Esophagus squamous epithelium (tissue), 5 donors: ENCODE measurements around the gene PDE7B. TPM values are rescaled to one million over a fixed set of nuclear protein-coding genes. Genes with fewer than 3 reads are reported as not detected.

Experiments used
- DNase-seq: peaks from one replicate; lab custom pipeline; 2025; lab: John Stamatoyannopoulos, UW
- H3K27ac ChIP-seq, 4 donors: fragments of 200-600 bp; sonication (generic); one replicate each; pipeline ENCODE4 v1.5.1; 2016 to 2019; ENCODE audit warnings: mild to moderate bottlenecking in 1 of 4
- H3K27me3 ChIP-seq, 4 donors: fragments of 200-600 bp; sonication (generic); 1 replicate in 3 of 4; 2 replicates in 1 of 4; pipeline versions ENCODE4 v1.5.1 to v1.6.0; 2017 to 2021; ENCODE audit warnings: antibody characterized with exemption in 1 of 4
- H3K36me3 ChIP-seq, 3 donors: fragments of 200-600 bp; sonication (generic); one replicate each; pipeline ENCODE4 v1.5.1; 2016 to 2019
- H3K4me1 ChIP-seq, 3 donors: fragments of 200-600 bp; sonication (generic); one replicate each; pipeline ENCODE4 v1.5.1; 2017 to 2019
- H3K4me3 ChIP-seq, 4 donors: fragments of 200-600 bp; sonication (generic); 1 replicate in 3 of 4; 2 replicates in 1 of 4; pipeline ENCODE4 v1.5.1; 2016 to 2019; ENCODE audit warnings: mild to moderate bottlenecking in 2 of 4, moderate library complexity in 1 of 4
- H3K9me3 ChIP-seq, 3 donors: fragments of 200-600 bp; sonication (generic); one replicate each; pipeline ENCODE4 v1.5.1; 2016 to 2019
- POLR2A ChIP-seq, 4 donors: fragments of 450-650 bp; IDR thresholded peaks; one replicate each; pipeline ENCODE4 v1.6.1; 2017; ENCODE audit warnings: antibody characterized with exemption in 4 of 4, mild to moderate bottlenecking in 4 of 4, moderate library complexity in 3 of 4
- WGBS, 2 donors: methylation state at CpG; one replicate each; pipeline ENCODE4 v1.1.5; 2018; 5-methylcytosine and 5-hydroxymethylcytosine counted together
- intact Hi-C: fragments of 100-400 bp; cut with DNase I; formaldehyde crosslinking; loops from one replicate; pipeline ENCODE4 v1.15.0; 2022
- total RNA-seq, 4 donors: library from RNA; depleted of rRNA; stranded (reverse); fragments of >200 nt; gene quantifications; one replicate each; pipeline ENCODE4 v1.1.0, GENCODE V29; 2016
- TF ChIP-seq, protein P1 (sequence below), 6 experiments: fragments of 450-650 bp in 4 of 6; fragments of 200-600 bp in 2 of 6; sonication (generic) in 2 of 6; IDR thresholded peaks; one replicate each; pipeline ENCODE4 v1.5.1; 2016 to 2019; ENCODE audit warnings: antibody characterized with exemption in 6 of 6, mild to moderate bottlenecking in 4 of 6, moderate library complexity in 4 of 6
- donor health status: DM: yes; HTN: yes; CAD: no.

The PDE7B gene
- total RNA-seq, 4 donors from 2014 or later = 0.08 to 6.1 (median 0.47) TPM

DNA sequence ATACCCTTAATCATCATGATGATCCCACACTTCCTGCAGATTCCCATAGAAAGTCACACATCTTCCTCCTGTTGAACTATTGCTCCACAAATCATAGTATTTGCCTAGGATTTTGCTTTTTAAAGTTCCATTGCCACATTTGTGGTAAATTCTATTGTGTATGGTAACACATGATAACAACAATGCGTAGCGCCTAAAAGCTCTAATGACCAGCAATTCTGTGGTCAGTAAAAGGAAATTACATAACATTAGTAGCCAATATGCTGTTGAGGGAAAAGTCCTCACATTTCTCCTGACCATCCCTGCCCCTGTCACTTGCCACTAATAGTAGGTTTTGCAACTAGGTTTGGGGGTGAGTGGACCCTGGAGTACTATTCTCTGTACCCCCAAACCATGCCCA lies 31.8 kb upstream of the PDE7B start:
- intact Hi-C loops = no loop called here
- Histone ChIP-seq H3K9me3 (no peaks in the 10 kb centered on the region), H3K36me3 (no peaks in the 10 kb centered on the region), H3K27ac (no peak overlapping the region), H3K27me3 (no peaks in the 10 kb centered on the region), H3K4me1 (no peaks in the 10 kb centered on the region), H3K4me3 (no peak overlapping the region)
- TF ChIP-seq POLR2A (IDR thresholded peaks at IDR 0.05) = no peak
- TF ChIP-seq, protein P1, sequence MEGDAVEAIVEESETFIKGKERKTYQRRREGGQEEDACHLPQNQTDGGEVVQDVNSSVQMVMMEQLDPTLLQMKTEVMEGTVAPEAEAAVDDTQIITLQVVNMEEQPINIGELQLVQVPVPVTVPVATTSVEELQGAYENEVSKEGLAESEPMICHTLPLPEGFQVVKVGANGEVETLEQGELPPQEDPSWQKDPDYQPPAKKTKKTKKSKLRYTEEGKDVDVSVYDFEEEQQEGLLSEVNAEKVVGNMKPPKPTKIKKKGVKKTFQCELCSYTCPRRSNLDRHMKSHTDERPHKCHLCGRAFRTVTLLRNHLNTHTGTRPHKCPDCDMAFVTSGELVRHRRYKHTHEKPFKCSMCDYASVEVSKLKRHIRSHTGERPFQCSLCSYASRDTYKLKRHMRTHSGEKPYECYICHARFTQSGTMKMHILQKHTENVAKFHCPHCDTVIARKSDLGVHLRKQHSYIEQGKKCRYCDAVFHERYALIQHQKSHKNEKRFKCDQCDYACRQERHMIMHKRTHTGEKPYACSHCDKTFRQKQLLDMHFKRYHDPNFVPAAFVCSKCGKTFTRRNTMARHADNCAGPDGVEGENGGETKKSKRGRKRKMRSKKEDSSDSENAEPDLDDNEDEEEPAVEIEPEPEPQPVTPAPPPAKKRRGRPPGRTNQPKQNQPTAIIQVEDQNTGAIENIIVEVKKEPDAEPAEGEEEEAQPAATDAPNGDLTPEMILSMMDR (IDR thresholded peaks at IDR 0.05) = no peak
- DNase-seq = no peak
- WGBS, 2 donors = 90 to 94% methylated on average over 2 of the region's 2 CpGs

DNA sequence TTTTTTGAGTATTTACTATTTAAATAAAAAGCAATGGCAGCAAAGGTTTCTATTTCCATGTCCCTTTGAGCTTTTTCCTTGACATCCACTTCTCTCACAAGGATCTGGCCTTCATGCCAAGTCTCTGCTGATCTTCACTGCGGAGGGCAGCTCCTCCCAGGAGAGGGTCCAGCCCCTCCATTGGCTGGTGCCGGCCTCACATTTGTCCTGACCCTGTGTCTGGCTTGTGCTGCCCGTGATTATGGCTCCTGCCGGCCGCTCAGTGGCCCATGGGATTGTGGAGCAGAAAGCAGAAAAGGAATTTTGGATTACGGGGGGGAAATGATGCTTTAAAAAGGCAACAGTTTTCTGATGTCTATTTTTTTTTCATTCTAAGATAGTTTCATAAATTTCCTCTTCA lies 31.2 kb upstream of the PDE7B start:
- H3K4me3 ChIP-seq = no peak overlapping the region
- H3K27me3 ChIP-seq = no peaks in the 10 kb centered on the region
- DNase-seq = no peak
- no peak overlapping the region for H3K27ac ChIP-seq
- intact Hi-C loops = no loop called here
- 73 to 86% methylated on average over 5 to 6 of the region's 6 CpGs for WGBS, 2 donors
- H3K9me3 ChIP-seq = no peaks in the 10 kb centered on the region
- no peaks in the 10 kb centered on the region for H3K36me3 ChIP-seq
- TF ChIP-seq, protein P1 (IDR thresholded peaks at IDR 0.05) = no peak
- no peak for TF ChIP-seq POLR2A (IDR thresholded peaks at IDR 0.05)
- H3K4me1 ChIP-seq = no peaks in the 10 kb centered on the region

DNA sequence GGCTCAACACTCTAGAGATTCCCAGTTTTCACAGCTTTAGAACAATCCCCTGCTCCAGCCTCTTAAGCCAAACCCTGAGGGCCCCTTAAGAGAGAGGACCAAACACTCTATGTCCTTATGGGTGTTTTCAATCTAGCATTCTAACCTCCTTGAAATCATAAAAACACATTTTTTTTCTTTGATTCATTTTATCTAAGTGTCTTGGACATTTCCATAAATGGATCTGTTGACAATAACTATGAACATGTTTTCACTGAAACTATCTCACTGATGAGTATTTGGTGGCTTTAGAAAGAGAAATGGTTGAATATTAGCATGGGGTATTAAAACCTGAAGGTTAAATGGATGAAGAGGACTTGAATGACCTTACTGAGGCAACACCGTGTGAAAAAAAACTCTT lies 27.6 kb upstream of the PDE7B start:
- no peaks in the 10 kb centered on the region for H3K36me3 ChIP-seq
- no peak for TF ChIP-seq POLR2A (IDR thresholded peaks at IDR 0.05)
- TF ChIP-seq, protein P1 (IDR thresholded peaks at IDR 0.05) = no peak
- H3K4me1 ChIP-seq = no peaks in the 10 kb centered on the region
- 69 to 89% methylated on average over 1 of the region's 1 CpG for WGBS, 2 donors
- no peak overlapping the region for H3K27ac ChIP-seq
- no peaks in the 10 kb centered on the region for H3K27me3 ChIP-seq
- no peaks in the 10 kb centered on the region for H3K9me3 ChIP-seq
- no peak overlapping the region for H3K4me3 ChIP-seq
- intact Hi-C loops = no loop called here
- DNase-seq = no peak

DNA sequence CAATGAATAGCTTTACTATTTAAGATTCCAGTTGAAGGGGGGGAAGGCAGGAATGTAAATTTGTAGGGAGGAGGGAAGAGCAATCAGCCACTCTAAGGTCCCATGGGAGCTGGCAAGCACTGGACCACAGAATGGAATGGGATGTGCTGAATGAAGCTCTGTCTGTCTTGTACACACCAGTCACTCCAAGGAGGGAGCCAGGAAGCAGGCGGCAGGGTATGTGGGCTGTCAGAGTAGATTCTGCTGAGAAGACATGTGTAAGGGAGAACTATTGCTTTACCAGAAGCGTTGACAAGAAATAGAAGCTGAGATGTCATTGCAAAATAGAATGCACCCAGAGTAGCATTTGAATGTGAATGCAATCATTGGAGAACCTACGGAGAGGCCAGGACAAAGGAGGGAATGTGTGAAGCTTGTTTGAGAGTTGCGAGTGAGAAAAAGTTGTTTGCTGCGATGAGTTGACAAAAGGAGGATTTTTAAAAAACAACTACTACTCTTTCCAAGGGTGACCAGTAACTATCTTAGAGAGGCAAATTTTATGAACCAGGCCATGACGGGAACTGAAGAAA lies 25.2 kb upstream of the PDE7B start:
- no peaks in the 10 kb centered on the region for H3K36me3 ChIP-seq
- H3K4me3 ChIP-seq = no peak overlapping the region
- H3K27me3 ChIP-seq = no peaks in the 10 kb centered on the region
- no peak for DNase-seq
- H3K4me1 ChIP-seq = no peaks in the 10 kb centered on the region
- WGBS, 2 donors = 80 to 93% methylated on average over 6 of the region's 6 CpGs
- H3K27ac ChIP-seq = no peak overlapping the region
- TF ChIP-seq, protein P1 (IDR thresholded peaks at IDR 0.05) = no peak
- no peak for TF ChIP-seq POLR2A (IDR thresholded peaks at IDR 0.05)
- intact Hi-C loops = no loop called here
- H3K9me3 ChIP-seq = no peaks in the 10 kb centered on the region

DNA sequence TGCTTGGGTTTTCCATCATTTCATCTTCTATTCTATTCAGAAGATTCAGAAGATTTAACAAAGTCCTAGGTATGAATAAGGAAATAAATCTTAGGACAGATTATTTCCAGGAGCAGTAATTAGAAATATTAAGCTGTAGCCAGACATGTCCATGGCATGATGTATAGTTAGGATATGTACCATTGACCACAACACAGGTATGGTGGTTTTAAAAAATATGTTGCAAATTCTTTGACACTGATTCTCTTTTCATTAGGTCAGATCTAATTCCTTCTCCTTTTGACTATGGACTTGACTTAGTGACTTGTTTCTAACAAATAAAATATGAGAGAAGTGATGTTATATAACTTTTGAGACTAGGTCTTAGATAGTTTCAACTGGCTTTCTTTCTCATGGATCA lies 23.5 kb upstream of the PDE7B start:
- Histone ChIP-seq H3K36me3 (no peaks in the 10 kb centered on the region), H3K27ac (no peak overlapping the region), H3K27me3 (no peaks in the 10 kb centered on the region), H3K4me3 (no peak overlapping the region), H3K4me1 (no peaks in the 10 kb centered on the region), H3K9me3 (no peaks in the 10 kb centered on the region)
- DNase-seq = no peak
- TF ChIP-seq POLR2A (IDR thresholded peaks at IDR 0.05) = no peak
- TF ChIP-seq, protein P1 (IDR thresholded peaks at IDR 0.05) = no peak
- intact Hi-C loops = no loop called here
